Central memory CD4-positive, alpha-beta T cell (primary cell): ENCODE measurements around the gene GJB4.
"Not testable (repeated sequence)": the region's sequence is repeated elsewhere in the genome, so short reads cannot be mapped to it uniquely, and the experiment has no call there.

Experiments used
- DNase-seq: peaks from one replicate; pipeline ENCODE4 v3.0.0; 2022

GJB4 gene

GRCh38 chr1:34806396-34806795 is 46.9 kb downstream of the GJB4 start:
- no peak for DNase-seq

- no peak for DNase-seq
Observed at GRCh38 chr1:34808051-34808810, 48.7 kb downstream of the GJB4 start.

GRCh38 chr1:34810781-34811180 is 51.2 kb downstream of the GJB4 start:
- not testable (repeated sequence) for DNase-seq
